AML-193 (cell line): ENCODE measurements around the gene TRMU.
"Not testable (repeated sequence)": the region's sequence is repeated elsewhere in the genome, so short reads cannot be mapped to it uniquely, and the experiment has no call there.

Source experiments
- DNase-seq, 2 experiments: peaks; one replicate each; lab custom pipeline; 2025; lab: John Stamatoyannopoulos, UW

The TRMU gene

GRCh38 chr22:46387748-46388147, 52.2 kb downstream of the TRMU start:
- DNase-seq: no peak

GRCh38 chr22:46388647-46389046, 53.1 kb downstream of the TRMU start:
- no peak for DNase-seq

- no peak for DNase-seq
These were observed 53.6 kb downstream of the TRMU start for GRCh38 chr22:46389081-46389480.

GRCh38 chr22:46390105-46390651, 54.7 kb downstream of the TRMU start:
- DNase-seq: no peak

GRCh38 chr22:46390652-46391301, 55.3 kb downstream of the TRMU start:
- DNase-seq: no peak

GRCh38 chr22:46391486-46392136, 56.1 kb downstream of the TRMU start:
- no peak for DNase-seq

GRCh38 chr22:46392137-46392844, 56.8 kb downstream of the TRMU start:
- no peak for DNase-seq

GRCh38 chr22:46393873-46394272, 58.4 kb downstream of the TRMU start:
- no peak for DNase-seq

- DNase-seq: no peak
These were observed 59.1 kb downstream of the TRMU start for GRCh38 chr22:46394622-46395021.

GRCh38 chr22:46395145-46395544, 59.6 kb downstream of the TRMU start:
- DNase-seq: no peak

- DNase-seq: not testable (repeated sequence)
These were observed 61.5 kb downstream of the TRMU start for GRCh38 chr22:46397049-46397448.

GRCh38 chr22:46397514-46397913, 62.0 kb downstream of the TRMU start:
- DNase-seq: no peak

GRCh38 chr22:46397951-46398350, 62.4 kb downstream of the TRMU start:
- no peak for DNase-seq

- no peak for DNase-seq
These were observed 63.9 kb downstream of the TRMU start for GRCh38 chr22:46399251-46400024.

- no peak for DNase-seq
These were observed 65.9 kb downstream of the TRMU start for GRCh38 chr22:46401370-46401769.

- no peak for DNase-seq
These were observed 67.0 kb downstream of the TRMU start for GRCh38 chr22:46402505-46402904.

GRCh38 chr22:46403880-46404279, 68.4 kb downstream of the TRMU start:
- DNase-seq: not testable (repeated sequence)

- no peak for DNase-seq
These were observed 70.4 kb downstream of the TRMU start for GRCh38 chr22:46405901-46406300.

- DNase-seq: no peak
These were observed 70.8 kb downstream of the TRMU start for GRCh38 chr22:46406349-46406748.

GRCh38 chr22:46406791-46407190, 71.3 kb downstream of the TRMU start:
- DNase-seq: no peak
